H1 (cell line): ENCODE data around the gene CBFA2T2. TPM values are rescaled to one million over a fixed set of nuclear protein-coding genes. Genes with fewer than 3 reads are reported as not detected.

Experiments used
- BRCA1 ChIP-seq: IDR thresholded peaks from 2 replicates; pipeline ENCODE4 v1.6.1; 2012; ENCODE audit warnings: low read depth, low read length, improper control_type of control experiment
- polyA plus RNA-seq, 7 experiments: library from polyadenylated mRNA; depleted of rRNA in 3 of 7; stranded (reverse) in 5 of 7; unstranded in 2 of 7; fragments of >200 nt in 5 of 7; fragments of 200-250 nt in 2 of 7; gene quantifications; 1 replicate in 5 of 7; 2 replicates in 1 of 7; 4 replicates in 1 of 7; pipeline versions ENCODE4 v1.2.1 to v1.2.3, GENCODE V29; 2011 to 2013; ENCODE audit warnings: missing spikeins in 2 of 7, mixed read lengths in 2 of 7
- total RNA-seq: library from RNA; stranded (reverse); fragmentation: NEBNext Ultra II Directional; extraction: Animal tissue kit (Norgen Biotek cat#: 25700); gene quantifications from 2 replicates; pipeline ENCODE4 v1.2.1, GENCODE V29; 2021
- TF ChIP-seq, protein P1 (sequence below): IDR thresholded peaks from 2 replicates; pipeline ENCODE4 v1.6.1; 2012; ENCODE audit warnings: low read length, inconsistent platforms

The CBFA2T2 gene
- total and polyA plus RNA-seq, 2 of the 8 experiments (the other 6 are each of a cell fraction or from before 2014, with no cell fraction given) = 11.6 to 12.9 TPM

DNA sequence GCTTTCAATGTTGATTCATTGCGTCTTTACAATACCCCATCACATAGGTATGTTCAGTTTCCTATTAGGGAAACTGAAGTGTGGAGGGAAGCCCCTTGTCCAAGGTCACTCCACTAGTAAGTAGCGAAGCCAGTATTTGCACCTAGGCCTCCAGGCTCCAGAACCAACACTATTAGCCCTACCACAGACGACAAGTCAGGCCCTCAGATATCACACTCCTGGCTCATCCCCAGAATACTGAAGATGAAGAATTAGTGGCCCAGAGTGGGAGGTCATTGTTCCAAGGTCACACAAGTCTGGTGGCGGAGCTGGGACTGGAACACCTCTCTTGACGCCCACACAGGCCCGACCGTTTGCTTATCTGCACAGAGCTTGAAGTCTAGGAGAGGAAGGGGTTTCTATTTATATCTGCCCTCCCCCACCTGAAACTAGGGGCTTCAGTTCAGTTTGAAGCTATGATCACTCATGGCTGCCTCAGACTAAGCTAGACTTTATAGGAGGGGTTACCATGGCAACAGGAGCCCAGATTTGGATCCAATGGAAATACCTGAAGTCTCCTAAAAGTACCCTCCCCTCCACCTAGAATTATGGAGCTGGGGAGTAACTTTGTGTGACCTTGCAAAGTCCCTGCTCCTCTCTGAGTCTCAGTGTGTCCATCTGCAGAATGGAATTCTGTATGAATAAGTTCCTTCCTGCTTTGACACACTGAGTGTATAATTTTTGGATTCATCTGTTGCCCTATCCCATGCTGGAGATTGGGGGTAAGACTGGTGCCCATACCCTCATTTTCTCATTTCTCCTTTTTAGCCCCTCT lies 48.5 kb upstream of the CBFA2T2 start (continued):
- TF ChIP-seq, protein P1, sequence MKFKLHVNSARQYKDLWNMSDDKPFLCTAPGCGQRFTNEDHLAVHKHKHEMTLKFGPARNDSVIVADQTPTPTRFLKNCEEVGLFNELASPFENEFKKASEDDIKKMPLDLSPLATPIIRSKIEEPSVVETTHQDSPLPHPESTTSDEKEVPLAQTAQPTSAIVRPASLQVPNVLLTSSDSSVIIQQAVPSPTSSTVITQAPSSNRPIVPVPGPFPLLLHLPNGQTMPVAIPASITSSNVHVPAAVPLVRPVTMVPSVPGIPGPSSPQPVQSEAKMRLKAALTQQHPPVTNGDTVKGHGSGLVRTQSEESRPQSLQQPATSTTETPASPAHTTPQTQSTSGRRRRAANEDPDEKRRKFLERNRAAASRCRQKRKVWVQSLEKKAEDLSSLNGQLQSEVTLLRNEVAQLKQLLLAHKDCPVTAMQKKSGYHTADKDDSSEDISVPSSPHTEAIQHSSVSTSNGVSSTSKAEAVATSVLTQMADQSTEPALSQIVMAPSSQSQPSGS = no peak
- no peak for TF ChIP-seq BRCA1
